Retina (tissue), 1 donor: ENCODE measurements around the gene SLIT3.

Experiments
- DNase-seq: peaks from one replicate; pipeline ENCODE4 v3.0.0-alpha.2; 2016

The SLIT3 gene

DNA sequence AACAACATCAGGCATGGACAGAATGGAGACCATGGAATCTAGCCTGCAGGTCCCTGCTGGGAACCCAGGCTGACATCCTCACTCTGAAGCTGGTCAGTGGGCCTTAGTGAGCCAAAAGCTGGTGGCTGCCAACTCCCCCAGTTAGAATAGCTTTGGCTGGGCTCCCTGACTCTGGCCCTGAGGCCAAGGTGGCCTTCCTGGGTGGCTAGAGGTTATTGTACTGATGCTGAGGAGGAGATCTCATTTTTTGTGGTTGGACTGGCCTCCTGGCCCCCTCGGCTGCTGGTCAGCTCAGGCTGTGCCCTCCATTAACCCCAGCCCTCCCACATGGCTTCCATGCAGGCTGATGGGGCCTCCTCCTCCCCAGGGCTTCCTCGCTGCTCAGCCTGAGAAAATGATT lies 620.5 kb downstream of the SLIT3 start:
- DNase-seq: no peak

- peak; percentile 84 for DNase-seq
Measured at GRCh38 chr5:168679515-168679920, 621.4 kb downstream of the SLIT3 start.

- DNase-seq: no peak
Measured at GRCh38 chr5:168676501-168676900, 624.4 kb downstream of the SLIT3 start.

DNA sequence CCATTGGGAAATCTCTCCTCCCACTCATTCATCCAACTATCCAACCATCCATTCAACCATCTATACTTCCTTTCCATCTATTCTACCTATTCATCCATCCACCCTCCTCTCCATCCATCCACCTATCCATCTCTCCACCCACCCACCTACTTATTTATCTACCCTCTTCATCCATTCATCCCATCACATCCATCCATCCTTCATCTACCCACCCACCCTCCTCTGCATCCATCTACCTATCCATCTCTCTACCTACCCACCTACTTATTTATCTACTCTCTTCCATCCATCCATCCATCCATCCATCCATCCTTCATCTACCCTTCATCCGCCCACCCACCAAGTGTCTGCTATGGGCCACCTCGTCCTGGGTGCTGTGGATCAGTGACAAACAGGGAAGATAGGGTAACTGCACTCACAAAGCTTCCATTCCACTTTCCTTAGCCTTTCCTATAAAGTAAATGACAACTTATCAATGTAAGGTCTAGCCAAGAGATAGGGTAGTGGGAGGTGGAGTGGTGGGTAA lies 625.0 kb downstream of the SLIT3 start:
- DNase-seq: no peak

GRCh38 chr5:168674893-168675482 lies 626.0 kb downstream of the SLIT3 start:
- no peak for DNase-seq

DNA sequence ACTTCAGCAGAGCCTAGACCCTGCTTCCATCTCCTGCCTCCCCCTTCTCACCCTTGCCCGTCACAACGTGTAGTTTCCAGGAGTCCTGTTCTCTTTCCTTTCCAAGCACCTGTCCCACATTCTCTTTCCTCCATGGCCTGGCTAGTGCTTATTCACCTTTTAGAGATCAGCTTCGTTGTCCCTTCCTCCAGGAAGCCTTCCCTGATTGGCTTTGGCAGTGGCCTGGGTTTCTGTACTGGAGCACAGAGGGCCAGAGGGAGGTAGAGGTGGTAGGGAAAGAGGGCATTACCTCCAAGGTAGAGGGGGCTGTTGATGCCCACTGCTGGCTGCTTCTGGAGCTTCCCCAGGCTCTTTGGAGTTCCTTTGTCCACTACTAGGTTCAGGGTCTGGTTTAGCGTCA lies 628.1 kb downstream of the SLIT3 start:
- no peak for DNase-seq

- DNase-seq: no peak
Measured at GRCh38 chr5:168672016-168672415, 628.9 kb downstream of the SLIT3 start.

DNA sequence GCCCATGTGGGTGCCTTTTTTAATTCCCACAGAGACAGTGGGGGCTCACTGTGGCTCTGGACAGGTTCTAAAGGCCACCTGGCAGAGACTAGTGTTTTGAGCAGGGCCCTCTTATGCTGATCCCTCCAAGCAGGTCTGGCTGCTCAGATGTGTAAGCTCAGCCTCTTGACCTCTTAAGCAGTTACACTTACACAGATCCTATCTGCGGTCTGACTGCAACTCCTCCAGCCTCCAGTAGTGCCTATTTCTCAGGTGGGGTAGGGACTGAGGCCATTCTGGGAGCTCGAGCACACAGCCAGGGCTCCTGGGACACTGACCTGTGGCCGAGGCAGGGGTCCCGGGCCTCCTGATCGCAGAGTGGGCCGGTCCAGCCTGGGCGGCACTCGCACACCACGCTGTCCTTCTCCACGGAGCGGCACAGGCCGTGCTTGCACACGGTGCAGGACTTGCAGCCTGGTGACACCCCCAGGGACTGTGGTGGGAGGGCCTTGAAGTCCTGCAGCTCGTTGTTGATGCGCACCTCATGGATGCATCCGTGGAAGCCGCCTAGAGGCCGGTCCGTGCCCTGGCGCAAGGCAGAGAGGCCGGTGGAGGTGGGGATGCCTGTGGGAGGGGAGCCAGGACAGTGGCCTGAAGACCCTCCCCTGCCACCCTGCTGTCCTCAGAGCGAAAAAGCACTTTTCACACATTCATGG lies 629.9 kb downstream of the SLIT3 start:
- DNase-seq: no peak

DNA sequence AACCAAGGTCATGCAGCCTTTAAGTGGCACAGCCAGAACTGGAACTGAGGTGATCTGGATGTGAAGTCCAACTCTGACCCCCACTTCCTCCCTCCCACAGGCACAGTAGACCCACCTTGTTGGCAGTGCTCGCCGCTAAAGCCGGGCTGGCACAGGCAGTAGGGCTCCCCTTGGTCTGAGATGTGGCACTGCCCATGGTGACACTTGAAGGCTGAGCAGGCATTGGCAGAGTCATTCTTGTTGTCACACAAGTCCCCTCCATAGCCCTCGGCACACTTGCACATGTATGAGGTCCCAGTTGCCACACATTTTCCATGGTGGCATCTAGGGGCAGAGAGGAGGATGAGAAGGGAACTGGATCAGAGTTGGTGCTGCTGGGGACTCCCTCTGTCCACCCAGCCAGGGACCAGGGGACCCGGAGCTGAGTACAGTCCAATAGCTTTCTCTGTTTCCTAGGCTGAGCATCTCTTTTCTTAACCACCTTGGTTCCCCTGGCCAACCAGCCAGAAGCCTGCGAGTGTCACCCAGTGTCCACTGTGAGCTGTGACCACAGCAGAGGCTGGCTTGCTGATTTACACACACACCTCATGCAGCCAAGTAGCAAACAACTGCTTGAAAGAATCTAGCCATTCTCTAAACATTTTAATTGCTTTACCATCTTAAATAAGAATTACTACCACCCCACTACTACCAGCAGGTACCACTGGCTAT lies 631.1 kb downstream of the SLIT3 start:
- DNase-seq: no peak

- no peak for DNase-seq
Measured at GRCh38 chr5:168669156-168669555, 631.8 kb downstream of the SLIT3 start.

DNA sequence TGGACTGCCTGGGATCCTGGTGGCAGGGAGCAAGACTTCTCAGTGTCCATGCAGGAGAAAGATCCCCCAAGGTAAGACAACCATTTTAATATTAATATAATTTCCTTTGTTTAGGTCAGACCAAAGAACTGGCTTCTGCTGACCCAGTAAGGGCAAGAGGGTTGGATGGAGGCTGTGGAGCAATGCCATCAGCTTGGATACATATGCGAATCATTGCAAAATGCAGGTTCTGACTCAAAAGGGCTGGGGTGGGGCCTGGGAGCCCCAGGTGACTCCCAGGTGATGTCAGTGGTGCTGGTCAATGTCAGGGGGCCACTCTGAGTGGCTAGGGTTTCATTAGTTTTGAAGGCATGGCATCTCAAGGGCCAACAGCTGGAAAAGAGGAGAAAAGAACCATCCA lies 632.9 kb downstream of the SLIT3 start:
- DNase-seq: no peak

- DNase-seq: no peak
Measured at GRCh38 chr5:168667301-168667840, 633.6 kb downstream of the SLIT3 start.

DNA sequence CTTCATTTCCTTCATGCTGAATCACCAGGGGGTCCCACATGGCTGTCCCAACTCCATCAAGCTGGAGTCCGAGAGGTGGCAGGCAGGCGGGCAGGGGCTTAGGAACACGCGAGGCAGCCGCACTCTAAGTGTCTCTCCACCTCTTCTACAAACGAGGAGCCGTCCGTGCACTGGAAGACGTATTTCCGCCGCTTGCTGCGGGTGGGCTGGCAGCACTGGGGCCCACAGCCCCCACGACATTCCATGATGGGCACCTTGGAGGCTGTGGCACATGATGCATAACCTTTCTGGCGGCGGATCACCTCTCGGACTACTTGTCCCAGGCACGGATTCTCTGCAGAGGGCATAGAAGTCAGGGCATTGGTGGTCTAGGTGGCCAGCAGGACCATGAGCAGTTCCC lies 634.6 kb downstream of the SLIT3 start:
- no peak for DNase-seq

DNA sequence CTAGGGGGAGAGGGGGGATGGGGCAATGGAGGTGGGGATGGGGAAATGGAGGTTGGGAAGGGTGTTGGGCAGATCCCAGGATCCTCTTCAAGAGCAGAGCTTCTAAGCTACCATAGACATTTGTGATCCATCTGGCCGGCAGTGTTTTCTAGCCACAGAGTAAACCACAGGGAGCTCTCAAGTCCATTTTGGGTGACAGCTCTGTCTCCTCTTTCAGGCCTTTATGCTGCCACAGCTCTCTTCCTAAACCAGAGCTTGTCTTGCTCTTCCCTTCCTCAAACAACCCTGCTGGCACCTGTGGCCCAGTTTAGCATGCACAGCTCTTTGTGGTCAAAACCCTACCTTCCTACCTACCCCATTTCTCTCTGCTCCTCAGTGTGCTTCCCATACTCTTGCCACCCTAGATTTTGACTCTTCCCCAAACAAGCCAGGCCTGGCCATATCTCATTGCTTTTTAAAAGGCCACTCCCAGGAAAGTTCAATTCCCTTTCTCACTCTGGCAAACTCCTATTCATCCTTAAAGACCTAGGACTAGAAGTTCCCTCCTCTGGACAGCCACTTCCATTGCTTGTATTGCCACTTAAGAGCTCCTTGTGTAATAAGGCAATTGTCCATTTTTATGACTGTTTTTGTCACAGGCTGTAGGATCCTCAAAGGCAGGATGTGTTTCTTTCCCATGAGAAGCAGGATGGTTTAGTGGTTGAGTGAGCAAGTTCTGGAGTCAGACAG lies 637.5 kb downstream of the SLIT3 start:
- no peak for DNase-seq

GRCh38 chr5:168661593-168662485 lies 639.1 kb downstream of the SLIT3 start:
- no peak for DNase-seq

DNA sequence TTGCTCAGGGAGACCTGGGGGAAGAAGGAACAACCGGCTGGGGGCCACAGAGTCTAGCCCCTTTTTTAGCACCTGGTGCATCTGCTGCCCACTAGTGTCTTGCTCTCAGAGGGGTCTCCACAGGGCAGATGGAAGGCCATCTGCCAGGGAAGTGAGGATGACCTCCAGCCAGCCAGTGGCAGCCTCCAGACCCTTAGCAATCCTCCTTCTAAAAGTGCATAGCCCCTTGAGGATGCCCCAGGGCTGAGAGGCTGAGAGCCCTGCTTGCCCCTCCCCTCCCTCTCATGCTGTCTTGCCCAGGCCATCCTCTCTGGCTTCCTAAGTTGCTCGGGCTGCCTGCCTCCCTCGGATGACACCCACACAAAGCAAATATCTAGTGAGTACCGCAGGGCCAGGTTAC lies 640.2 kb downstream of the SLIT3 start:
- DNase-seq: no peak

DNA sequence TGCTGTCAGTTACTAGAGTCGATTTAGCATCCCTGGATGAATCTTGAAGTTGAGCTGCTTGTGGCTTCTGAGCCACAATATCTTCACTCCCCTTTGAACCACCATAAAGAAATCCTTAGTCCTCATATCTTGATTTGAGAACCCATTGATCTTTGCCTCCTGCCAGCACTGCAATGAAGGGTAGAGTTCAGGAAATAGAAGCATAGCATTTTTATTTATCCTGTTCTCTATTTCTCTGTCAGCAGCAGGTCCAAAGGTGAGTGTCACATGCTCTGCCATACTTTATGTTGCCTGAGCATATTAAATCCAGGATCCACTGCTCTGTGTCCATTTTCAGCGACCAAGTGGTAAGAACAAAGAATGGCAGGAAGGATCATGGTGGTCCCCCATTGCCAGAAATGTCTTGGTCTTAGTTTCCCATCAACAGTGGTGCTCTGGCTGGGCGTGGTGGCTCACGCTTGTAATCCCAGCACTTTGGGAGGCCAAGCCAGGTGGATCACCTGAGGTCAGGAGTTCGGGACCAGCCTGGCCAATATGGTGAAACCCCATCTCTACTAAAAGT lies 641.6 kb downstream of the SLIT3 start:
- no peak for DNase-seq

DNA sequence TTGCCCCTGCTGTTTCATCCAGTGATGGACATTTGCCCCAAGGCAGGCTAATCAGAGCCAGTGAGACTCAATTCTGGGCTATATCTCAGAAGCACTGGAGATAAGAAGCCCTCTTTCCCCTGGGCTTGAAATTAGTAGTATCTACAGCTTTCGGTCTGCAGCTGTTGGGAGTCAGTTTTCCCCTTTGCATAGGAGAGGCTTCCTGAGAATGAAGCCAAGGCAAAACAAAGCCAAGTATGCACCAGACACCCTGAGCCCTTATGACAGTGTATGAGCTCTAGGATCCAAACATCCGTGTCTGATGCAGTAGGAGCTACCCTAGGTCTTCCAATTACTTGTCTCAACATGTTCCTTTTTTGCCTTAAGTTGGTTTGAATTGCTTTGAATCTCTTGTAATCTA lies 642.5 kb downstream of the SLIT3 start:
- DNase-seq: no peak

DNA sequence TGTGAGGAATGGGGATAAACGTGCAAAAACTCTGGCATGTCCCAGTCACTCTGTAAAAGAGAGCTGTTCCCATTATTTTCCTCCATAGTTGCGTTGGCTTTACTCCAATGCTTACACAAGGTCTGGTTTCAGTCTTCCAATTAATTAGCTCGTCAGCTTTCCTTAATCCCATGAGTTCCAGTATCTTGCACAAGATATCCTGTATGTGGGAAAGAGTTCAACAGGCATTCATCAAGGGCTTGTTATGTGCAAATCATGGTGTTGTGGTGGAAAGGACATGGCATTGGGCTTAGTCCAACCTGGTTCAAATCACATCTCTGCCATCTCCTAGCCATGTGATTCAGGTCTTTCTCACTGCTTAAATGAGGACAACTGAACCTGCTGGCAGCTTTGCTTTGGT lies 644.3 kb downstream of the SLIT3 start:
- no peak for DNase-seq

- DNase-seq: no peak
Measured at GRCh38 chr5:168655316-168655715, 645.6 kb downstream of the SLIT3 start.

DNA sequence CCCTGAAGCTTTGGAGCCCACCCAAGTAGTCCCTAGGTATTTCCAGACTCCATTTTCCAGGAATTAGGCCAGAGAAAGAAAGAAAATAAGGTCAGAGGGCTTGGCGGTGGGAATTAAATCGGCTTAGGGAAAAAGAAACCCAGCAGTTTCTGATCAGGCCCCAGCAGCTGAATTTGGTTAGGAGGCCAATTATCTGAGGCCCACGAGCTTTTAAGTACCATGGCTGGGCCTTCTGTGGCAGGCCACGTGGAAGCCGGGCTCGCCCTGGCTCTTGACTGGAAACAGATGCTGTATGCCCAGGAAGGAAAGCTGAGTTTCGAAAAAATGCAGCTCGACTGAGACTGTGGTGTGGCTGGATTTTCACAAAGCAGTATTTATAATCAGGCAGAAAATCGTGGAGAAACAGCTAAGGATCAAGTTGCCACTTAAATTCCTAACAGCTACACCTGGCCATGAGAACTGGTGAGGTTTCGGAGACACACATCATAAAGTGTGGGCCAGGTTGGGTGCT lies 646.7 kb downstream of the SLIT3 start:
- peak; percentile 56 for DNase-seq
